GM12878 (cell line): Measurements from ENCODE around the gene MANBA. TPM values are rescaled to one million over a fixed set of nuclear protein-coding genes. Genes with fewer than 3 reads are reported as not detected.

Experiments
- ATF7 ChIP-seq: fragments of 450-650 bp; IDR thresholded peaks from 2 replicates; pipeline ENCODE4 v1.6.1; 2016; ENCODE audit warnings: low read depth, mild to moderate bottlenecking
- BRCA1 ChIP-seq: IDR thresholded peaks from 2 replicates; pipeline ENCODE4 v1.6.1; 2011; ENCODE audit warnings: low read depth, low read length, improper control_type of control experiment
- CEBPB ChIP-seq, 2 experiments: fragments of 150-350 bp in 1 of 2; IDR thresholded peaks; 2 replicates each; pipeline ENCODE4 v1.6.1; 2012 to 2014; ENCODE audit warnings: low read depth in 2 of 2, low read length in 2 of 2, borderline replicate concordance in 1 of 2, inconsistent platforms in 1 of 2
- CTCF ChIP-seq, 3 experiments: IDR thresholded peaks in 2 of 3; conservative IDR thresholded peaks in 1 of 3; 2 replicates each; pipeline ENCODE4 v1.5.1; 2011; ENCODE audit warnings: low read depth in 3 of 3, low read length in 3 of 3, mild to moderate bottlenecking in 3 of 3, control low read depth in 2 of 3, moderate library complexity in 2 of 3, inconsistent platforms in 1 of 3, mixed read lengths in 1 of 3; ENCODE audit not compliant: control insufficient read depth in 2 of 3, insufficient read depth in 1 of 3; ENCODE audit errors: extremely low read depth in 1 of 3
- E2F4 ChIP-seq: IDR thresholded peaks from 2 replicates; pipeline ENCODE4 v1.6.1; 2012; ENCODE audit warnings: low read depth, low read length, improper control_type of control experiment
- E2F8 ChIP-seq: fragments of 450-650 bp; IDR thresholded peaks from 2 replicates; pipeline ENCODE4 v1.6.1; 2018; ENCODE audit warnings: mild to moderate bottlenecking, low read depth, moderate library complexity; ENCODE audit not compliant: partially characterized antibody
- KLF5 ChIP-seq: fragments of 450-650 bp; IDR thresholded peaks from 2 replicates; pipeline ENCODE4 v1.6.1; 2014; ENCODE audit warnings: mild to moderate bottlenecking; ENCODE audit not compliant: partially characterized antibody
- MTA2 ChIP-seq: fragments of 450-650 bp; IDR thresholded peaks from 2 replicates; pipeline ENCODE4 v1.6.1; 2016; ENCODE audit warnings: low read depth, mild to moderate bottlenecking, moderate library complexity
- MTA3 ChIP-seq: IDR thresholded peaks from 2 replicates; pipeline ENCODE4 v1.6.1; 2012; ENCODE audit warnings: low read length, inconsistent platforms, borderline replicate concordance
- MYB ChIP-seq: fragments of 150-350 bp; IDR thresholded peaks from 2 replicates; pipeline ENCODE4 v1.6.1; 2014; ENCODE audit warnings: mild to moderate bottlenecking, low read depth, low read length, borderline replicate concordance
- NBN ChIP-seq: fragments of 450-650 bp; IDR thresholded peaks from 2 replicates; pipeline ENCODE4 v1.6.1; 2016
- NFXL1 ChIP-seq: fragments of 450-650 bp; IDR thresholded peaks from 2 replicates; pipeline ENCODE4 v1.6.1; 2017; ENCODE audit warnings: antibody characterized with exemption, mild to moderate bottlenecking, borderline replicate concordance
- POLR2AphosphoS5 ChIP-seq: IDR thresholded peaks from 2 replicates; pipeline ENCODE4 v1.6.1; 2011; ENCODE audit warnings: mild to moderate bottlenecking, low read length, inconsistent platforms
- RAD21 ChIP-seq: IDR thresholded peaks from 2 replicates; pipeline ENCODE4 v1.6.1; 2011; ENCODE audit warnings: mild to moderate bottlenecking, low read depth, low read length, moderate library complexity; ENCODE audit not compliant: insufficient read depth
- RFX5 ChIP-seq: IDR thresholded peaks from 2 replicates; pipeline ENCODE4 v1.6.1; 2011; ENCODE audit warnings: low read depth, low read length, improper control_type of control experiment
- TCF7 ChIP-seq: IDR thresholded peaks from 2 replicates; pipeline ENCODE4 v1.6.1; 2014; ENCODE audit warnings: antibody characterized with exemption, borderline replicate concordance
- USF1 ChIP-seq: IDR thresholded peaks from 2 replicates; pipeline ENCODE4 v1.6.1; 2011; ENCODE audit warnings: borderline replicate concordance, low read depth, mild to moderate bottlenecking, moderate library complexity, mixed read lengths, low read length; ENCODE audit not compliant: insufficient read depth; ENCODE audit errors: extremely low read length
- ZNF217 ChIP-seq: fragments of 450-650 bp; IDR thresholded peaks from 2 replicates; pipeline ENCODE4 v1.6.1; 2017; ENCODE audit warnings: antibody characterized with exemption, mild to moderate bottlenecking
- ZNF24 ChIP-seq: fragments of 450-650 bp; IDR thresholded peaks from 2 replicates; pipeline ENCODE4 v1.6.1; 2017; ENCODE audit warnings: antibody characterized with exemption, mild to moderate bottlenecking
- ZNF384 ChIP-seq: IDR thresholded peaks from 2 replicates; pipeline ENCODE4 v1.6.1; 2012; ENCODE audit warnings: low read depth, mild to moderate bottlenecking, low read length, improper control_type of control experiment, borderline replicate concordance
- polyA plus RNA-seq, 11 experiments: library from polyadenylated mRNA; depleted of rRNA in 4 of 11; unstranded in 6 of 11; stranded (reverse) in 5 of 11; fragments of >200 nt; fragmentation: Nextera tagmentation in 4 of 11; fragmentation: Illumina TruSeq in 1 of 11; extraction: Ambion mirVana in 4 of 11; extraction: Trizol in 1 of 11; gene quantifications; 1 replicate in 1 of 11; 2 replicates in 10 of 11; pipeline versions ENCODE4 v1.2.1 to v1.2.3, GENCODE V29; 2011 to 2016; ENCODE audit warnings: inconsistent platforms in 2 of 11, missing spikeins in 2 of 11, low read depth in 1 of 11
- total RNA-seq, 4 experiments: library from RNA; depleted of rRNA in 3 of 4; stranded (reverse); fragments of >200 nt in 3 of 4; fragmentation: Illumina TruSeq in 1 of 4; extraction: Trizol in 1 of 4; gene quantifications; 2 replicates each; pipeline versions ENCODE4 v1.2.1 to v1.2.3, GENCODE V29; 2013 to 2021

MANBA gene
- total and polyA plus RNA-seq, 10 of the 15 experiments (the other 5 are each of a cell fraction or from before 2014, with no cell fraction given), result 3.8 to 19.0 (median 12.5) TPM

GRCh38 chr4:102586002-102586643 lies 174.6 kb downstream of the MANBA start (continued):
- no peak for TF ChIP-seq ZNF384
- no peak for TF ChIP-seq CTCF (IDR thresholded peaks at IDR 0.05 in 2 of 3, conservative IDR thresholded peaks at IDR 0.05 in 1 of 3; ENCODE audit: control insufficient read depth in 2 of 3, extremely low read depth in 1 of 3, insufficient read depth in 1 of 3, low read depth in 3 of 3, low read length in 3 of 3)
- TF ChIP-seq KLF5, result no peak
- TF ChIP-seq ZNF24, result 0 out of 2 replicates have a peak, but pooled peaks have one; percentile 9
- TF ChIP-seq RAD21, result no peak
- no peak for TF ChIP-seq RFX5
- no peak for TF ChIP-seq E2F4
- TF ChIP-seq NFXL1, result no peak
- TF ChIP-seq CEBPB (IDR thresholded peaks at IDR 0.05; ENCODE audit: borderline replicate concordance in 1 of 2, low read depth in 2 of 2, low read length in 2 of 2), result no peak
- peak; percentile 16; the same call in 1 of the 2 replicates for TF ChIP-seq ATF7
- no peak for TF ChIP-seq ZNF217
- no peak for TF ChIP-seq USF1
- TF ChIP-seq MYB, result no peak
- TF ChIP-seq POLR2AphosphoS5, result no peak
- TF ChIP-seq MTA2, result peak; percentile 46; the same call in 1 of the 2 replicates
- TF ChIP-seq BRCA1, result no peak
- peak; percentile 8; the same call in 1 of the 2 replicates for TF ChIP-seq MTA3
- 0 out of 2 replicates have a peak, but pooled peaks have one; percentile 45 for TF ChIP-seq NBN
- TF ChIP-seq E2F8, result no peak
- TF ChIP-seq TCF7, result no peak; the same call in 1 of the 2 replicates
- TF ChIP-seq, all 136 proteins: peak for 15
